ENCODE results near the gene TCF4. TPM values are rescaled to one million over a fixed set of nuclear protein-coding genes. Genes with fewer than 3 reads are reported as not detected.

TCF4 gene
- total RNA-seq, 1 donor from 2014 or later = 7.2 TPM

DNA sequence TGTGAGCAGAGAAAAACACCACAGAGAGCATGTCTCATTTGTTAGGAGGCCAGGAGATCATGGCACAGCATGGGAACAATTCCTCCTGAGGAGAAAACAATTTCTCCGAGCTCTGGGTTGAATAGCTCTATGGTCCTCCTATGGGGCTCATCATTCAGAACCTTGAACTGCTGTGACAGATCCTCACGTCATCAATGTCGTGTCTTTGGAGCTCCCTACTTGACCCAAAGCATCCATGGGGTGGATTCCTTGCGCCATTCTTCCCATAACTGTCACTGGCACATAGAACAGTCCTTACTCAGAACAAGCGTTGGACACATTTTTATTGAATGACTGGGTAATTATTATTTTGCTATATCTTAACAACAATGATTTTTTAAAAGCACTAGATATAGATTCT lies 15.8 kb upstream of the TCF4 start:
- H3K4me3 ChIP-seq (ENCODE audit: low read depth, low read length) = no peak overlapping the region
- TF ChIP-seq, protein P1, sequence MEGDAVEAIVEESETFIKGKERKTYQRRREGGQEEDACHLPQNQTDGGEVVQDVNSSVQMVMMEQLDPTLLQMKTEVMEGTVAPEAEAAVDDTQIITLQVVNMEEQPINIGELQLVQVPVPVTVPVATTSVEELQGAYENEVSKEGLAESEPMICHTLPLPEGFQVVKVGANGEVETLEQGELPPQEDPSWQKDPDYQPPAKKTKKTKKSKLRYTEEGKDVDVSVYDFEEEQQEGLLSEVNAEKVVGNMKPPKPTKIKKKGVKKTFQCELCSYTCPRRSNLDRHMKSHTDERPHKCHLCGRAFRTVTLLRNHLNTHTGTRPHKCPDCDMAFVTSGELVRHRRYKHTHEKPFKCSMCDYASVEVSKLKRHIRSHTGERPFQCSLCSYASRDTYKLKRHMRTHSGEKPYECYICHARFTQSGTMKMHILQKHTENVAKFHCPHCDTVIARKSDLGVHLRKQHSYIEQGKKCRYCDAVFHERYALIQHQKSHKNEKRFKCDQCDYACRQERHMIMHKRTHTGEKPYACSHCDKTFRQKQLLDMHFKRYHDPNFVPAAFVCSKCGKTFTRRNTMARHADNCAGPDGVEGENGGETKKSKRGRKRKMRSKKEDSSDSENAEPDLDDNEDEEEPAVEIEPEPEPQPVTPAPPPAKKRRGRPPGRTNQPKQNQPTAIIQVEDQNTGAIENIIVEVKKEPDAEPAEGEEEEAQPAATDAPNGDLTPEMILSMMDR (conservative IDR thresholded peaks at IDR 0.05; ENCODE audit: low read depth, low read length) = no peak
- no peak for DNase-seq (ENCODE audit: low read depth)

DNA sequence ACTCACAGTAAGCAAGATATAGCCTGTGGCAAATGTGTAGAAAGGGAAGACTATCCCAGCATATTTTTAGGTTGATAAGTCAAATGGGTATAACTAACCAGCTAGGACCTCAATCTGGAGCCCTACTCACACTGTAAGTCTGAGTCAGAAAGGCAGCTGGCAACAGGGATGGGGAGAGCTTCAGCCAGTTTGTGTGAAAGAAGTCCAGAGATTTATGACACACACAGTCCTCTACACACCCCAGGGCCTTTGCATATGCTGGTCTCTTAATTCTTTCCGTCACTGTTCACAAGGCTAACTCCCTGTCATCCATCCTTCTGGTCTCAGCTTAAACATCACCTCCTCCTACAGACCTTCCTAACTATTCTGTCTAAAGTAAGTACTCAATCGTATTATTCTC lies 5.9 kb upstream of the TCF4 start:
- H3K4me3 ChIP-seq (ENCODE audit: low read depth, low read length) = no peak overlapping the region
- TF ChIP-seq, protein P1 (conservative IDR thresholded peaks at IDR 0.05; ENCODE audit: low read depth, low read length) = no peak
- DNase-seq (ENCODE audit: low read depth) = no peak

DNA sequence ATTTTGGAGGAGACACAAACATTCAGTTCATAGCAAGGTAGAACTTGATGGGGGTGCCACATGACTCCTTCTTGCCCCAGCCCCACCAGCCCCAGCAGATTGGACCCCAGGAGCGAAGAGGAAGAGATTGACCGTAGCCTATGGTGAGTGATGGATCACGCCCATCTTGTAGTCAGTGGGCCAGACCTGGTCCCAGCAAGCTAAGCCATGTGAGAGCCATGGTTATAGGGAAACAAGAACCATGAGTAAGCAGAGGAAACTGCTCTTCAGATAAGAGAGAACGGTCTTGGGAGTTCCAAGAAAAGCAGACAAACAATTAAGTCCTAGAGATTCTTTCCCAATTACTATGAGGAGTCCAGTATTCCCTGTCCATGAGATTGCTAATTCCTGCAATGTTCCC lies 4.6 kb upstream of the TCF4 start:
- no peak for DNase-seq (ENCODE audit: low read depth)
- TF ChIP-seq, protein P1 (conservative IDR thresholded peaks at IDR 0.05; ENCODE audit: low read depth, low read length) = no peak
- no peak overlapping the region for H3K4me3 ChIP-seq (ENCODE audit: low read depth, low read length)

DNA sequence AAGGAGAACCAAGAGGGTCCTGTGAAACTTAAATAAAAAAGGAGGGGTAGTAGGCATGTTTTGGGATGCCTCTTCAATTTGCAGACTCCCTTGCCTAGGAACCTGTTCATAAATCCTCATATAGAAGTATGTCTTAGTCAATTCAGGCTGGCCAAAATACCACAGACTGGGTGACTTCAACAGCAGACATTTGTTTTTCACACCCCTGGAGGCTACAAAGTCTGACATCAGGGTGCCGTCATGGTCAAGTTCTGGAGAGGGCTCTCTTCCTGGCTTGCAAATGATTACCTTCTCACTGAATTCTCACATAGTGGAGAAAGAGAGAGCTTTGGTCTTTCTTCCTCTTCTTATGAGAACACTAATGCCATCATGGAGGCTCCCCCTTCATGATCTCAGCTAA lies 4.1 kb upstream of the TCF4 start:
- TF ChIP-seq, protein P1 (conservative IDR thresholded peaks at IDR 0.05; ENCODE audit: low read depth, low read length) = no peak
- DNase-seq (ENCODE audit: low read depth) = no peak
- H3K4me3 ChIP-seq (ENCODE audit: low read depth, low read length) = no peak overlapping the region

DNA sequence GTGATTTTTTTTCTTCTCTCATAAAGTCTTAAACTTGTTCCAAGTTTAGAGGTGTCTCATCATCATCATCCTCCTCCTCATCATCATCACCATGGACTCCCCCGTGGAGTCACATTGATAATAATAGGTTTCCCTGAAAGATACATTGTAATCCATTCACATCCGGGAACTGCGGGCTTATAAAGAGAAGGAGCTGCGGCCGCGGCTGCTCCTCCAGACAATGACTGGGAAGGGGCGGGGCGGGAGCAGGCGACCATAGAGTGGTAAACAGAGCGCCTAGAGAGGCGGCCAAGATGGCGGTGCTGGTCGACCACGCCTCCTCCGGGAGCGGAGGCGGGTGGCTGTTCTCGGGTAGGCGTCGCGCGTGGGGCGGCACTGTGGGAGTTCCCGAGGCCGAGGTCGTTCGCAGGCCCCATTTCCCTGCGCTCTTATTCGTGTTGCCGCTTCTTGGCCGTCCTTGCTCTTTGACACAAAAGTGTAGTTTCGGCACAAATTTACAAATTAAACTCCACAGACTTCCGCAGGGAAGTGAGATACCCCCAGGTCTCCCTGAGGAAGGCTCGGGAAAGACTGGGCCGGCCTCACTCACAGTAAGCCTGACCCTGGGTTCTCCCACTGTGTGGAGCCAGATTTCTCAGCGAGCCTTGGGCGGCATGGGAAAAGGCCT lies 1.8 kb upstream of the TCF4 start:
- peak; percentile 52 for DNase-seq (ENCODE audit: low read depth)
- TF ChIP-seq, protein P1 (conservative IDR thresholded peaks at IDR 0.05; ENCODE audit: low read depth, low read length) = no peak
- H3K4me3 ChIP-seq (ENCODE audit: low read depth, low read length) = peak overlapping the region; percentile 66

DNA sequence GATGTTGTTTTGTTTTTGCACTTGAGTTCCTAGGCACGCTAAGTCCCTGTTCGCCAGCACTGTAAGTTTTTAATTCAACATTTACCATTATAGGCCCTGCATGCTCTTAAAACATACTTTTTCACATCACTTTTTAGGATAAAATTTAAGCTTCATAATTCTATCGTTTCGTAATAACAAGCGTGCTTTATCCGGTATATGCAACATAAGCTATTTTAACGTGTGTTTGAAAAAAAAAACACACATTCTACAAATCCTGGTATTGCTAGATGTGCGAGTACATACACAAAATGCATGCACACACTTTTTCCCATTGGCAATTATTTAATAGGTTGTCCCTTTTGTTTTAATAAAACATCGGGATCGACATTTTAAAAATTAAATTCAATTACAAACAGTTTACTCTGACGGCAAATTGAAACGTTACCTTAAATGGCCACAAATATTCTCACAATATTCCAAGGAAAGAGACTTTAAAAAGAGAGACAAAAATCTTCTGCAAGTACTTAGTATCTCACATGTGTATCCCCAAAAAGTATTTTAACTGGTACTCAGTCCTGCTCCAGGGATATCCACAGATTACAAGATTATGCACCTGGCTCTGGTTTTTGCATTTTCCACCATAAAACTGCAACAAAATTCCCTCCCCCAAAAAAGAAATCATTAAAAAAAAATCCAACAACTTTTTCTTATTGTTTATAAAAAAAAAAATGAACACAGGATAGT lies 1.0 kb upstream of the TCF4 start:
- no peak for DNase-seq (ENCODE audit: low read depth)
- peak overlapping the region; percentile 66 for H3K4me3 ChIP-seq (ENCODE audit: low read depth, low read length)
- TF ChIP-seq, protein P1 (conservative IDR thresholded peaks at IDR 0.05; ENCODE audit: low read depth, low read length) = no peak

Measured in epithelial cell of proximal tubule (primary cell).